Measurements from ENCODE around the gene CKMT2. TPM values are rescaled to one million over a fixed set of nuclear protein-coding genes. Genes with fewer than 3 reads are reported as not detected.

CKMT2 gene
- total and polyA plus RNA-seq, 2 experiments from 2014 or later, result 2.9 to 8.2 TPM

GRCh38 chr5:81305785-81306184 lies 72.7 kb downstream of the CKMT2 start:
- no peaks in the 10 kb centered on the region; the same call in 1 of the 2 replicates for H4K20me1 ChIP-seq (replicated peaks; ENCODE audit: insufficient read depth)
- H3K27ac ChIP-seq (ENCODE audit: low read depth), result no peak overlapping the region
- no peaks in the 10 kb centered on the region for H3K9me2 ChIP-seq (ENCODE audit: insufficient read depth)
- no peak overlapping the region for H3K4me3 Mint-ChIP-seq
- H3K27ac Mint-ChIP-seq, result no peak overlapping the region
- H3K4me1 ChIP-seq (ENCODE audit: insufficient read depth), result no peaks in the 10 kb centered on the region
- no peaks in the 10 kb centered on the region for H3K4me1 Mint-ChIP-seq
- no peaks in the 10 kb centered on the region for H3F3A ChIP-seq (replicated peaks; ENCODE audit: low read depth)
- TF ChIP-seq POLR2AphosphoS5 (IDR thresholded peaks at IDR 0.05; ENCODE audit: low read depth) (no peak), CTCF (conservative IDR thresholded peaks at IDR 0.05; ENCODE audit: low read depth in 2 of 2) (no peak), STAT1 (IDR thresholded peaks at IDR 0.05; ENCODE audit: unreplicated experiment) (no peak), ZNF331 (CRISPR knock-in tag; IDR thresholded peaks at IDR 0.05; ENCODE audit: low read depth) (no peak), JUNB (IDR thresholded peaks at IDR 0.05; ENCODE audit: unreplicated experiment) (no peak), ZNF114 (CRISPR knock-in tag; IDR thresholded peaks at IDR 0.05) (no peak), ETS1 (IDR thresholded peaks at IDR 0.05) (no peak)
- H3K36me3 ChIP-seq (ENCODE audit: insufficient read depth), result no peaks in the 10 kb centered on the region
- H3K27me3 Mint-ChIP-seq (ENCODE audit: insufficient read depth, low read depth, poor library complexity), result no peaks in the 10 kb centered on the region
- ATAC-seq (no peak), DNase-seq (ENCODE audit: low spot score) (no peak)
- no peaks in the 10 kb centered on the region; the same call in 2 of the 3 replicates for H3K36me3 Mint-ChIP-seq (ENCODE audit: low read depth)
- no peak overlapping the region for H3K4me3 ChIP-seq
- no peaks in the 10 kb centered on the region for H3K27me3 ChIP-seq (ENCODE audit: insufficient read depth)
- no peak overlapping the region for H3K4me2 ChIP-seq
- no peak overlapping the region for H2AFZ ChIP-seq
- peaks cover 32% of the 10 kb centered on the region for H3K79me2 ChIP-seq (replicated peaks; ENCODE audit: insufficient read depth)
- no peaks in the 10 kb centered on the region for H3K9me3 Mint-ChIP-seq

GRCh38 chr5:81308836-81309235 lies 75.7 kb downstream of the CKMT2 start:
- 0 out of 2 replicates have a peak, but pooled peaks cover 13% of the 10 kb centered on the region for H3K36me3 ChIP-seq (ENCODE audit: insufficient read depth)
- no peaks in the 10 kb centered on the region for H3K27me3 Mint-ChIP-seq (ENCODE audit: insufficient read depth, low read depth, poor library complexity)
- TF ChIP-seq JUNB (IDR thresholded peaks at IDR 0.05; ENCODE audit: unreplicated experiment), result no peak
- no peaks in the 10 kb centered on the region; the same call in 1 of the 2 replicates for H4K20me1 ChIP-seq (replicated peaks; ENCODE audit: insufficient read depth)
- no peak overlapping the region for H3K4me3 ChIP-seq
- H3F3A ChIP-seq (replicated peaks; ENCODE audit: low read depth), result no peaks in the 10 kb centered on the region
- no peaks in the 10 kb centered on the region for H3K4me1 ChIP-seq (ENCODE audit: insufficient read depth)
- H3K9me2 ChIP-seq (ENCODE audit: insufficient read depth), result no peaks in the 10 kb centered on the region
- H3K4me3 Mint-ChIP-seq, result no peak overlapping the region
- H2AFZ ChIP-seq, result no peak overlapping the region
- peaks cover 9% of the 10 kb centered on the region; the same call in 1 of the 3 replicates for H3K36me3 Mint-ChIP-seq (ENCODE audit: low read depth)
- DNase-seq (ENCODE audit: low spot score), result no peak
- no peak for ATAC-seq
- H3K27ac Mint-ChIP-seq, result no peak overlapping the region
- no peaks in the 10 kb centered on the region for H3K4me1 Mint-ChIP-seq
- no peak overlapping the region for H3K4me2 ChIP-seq
- H3K27ac ChIP-seq (ENCODE audit: low read depth), result no peak overlapping the region
- no peaks in the 10 kb centered on the region for H3K27me3 ChIP-seq (ENCODE audit: insufficient read depth)
- H3K9me3 Mint-ChIP-seq, result no peaks in the 10 kb centered on the region
- H3K79me2 ChIP-seq (replicated peaks; ENCODE audit: insufficient read depth), result peaks cover 7% of the 10 kb centered on the region

Data from GM23338 (cell line).